ENCODE measurements around the gene NOL4L. TPM values are rescaled to one million over a fixed set of nuclear protein-coding genes. Genes with fewer than 3 reads are reported as not detected.

Gene NOL4L
- total RNA-seq, 1 experiment from 2014 or later: 40.9 TPM

- Histone ChIP-seq H3K27me3 (ENCODE audit: insufficient read depth, low read depth) (no peaks in the 10 kb centered on the region), H2AFZ (no peak overlapping the region), H3K36me3 (ENCODE audit: low read depth) (no peaks in the 10 kb centered on the region), H3K4me1 (replicated peaks; ENCODE audit: insufficient read depth) (0 out of 2 replicates have a peak, but pooled peaks cover 13% of the 10 kb centered on the region), H3K4me2 (no peak overlapping the region), H4K20me1 (ENCODE audit: insufficient read depth) (no peaks in the 10 kb centered on the region), H3K4me3 (no peak overlapping the region), H3K27ac (no peak overlapping the region), H3K9me2 (ENCODE audit: insufficient read depth) (no peaks in the 10 kb centered on the region), H3K79me2 (ENCODE audit: low read depth) (no peaks in the 10 kb centered on the region), H3F3A (ENCODE audit: insufficient read depth, low read depth) (no peaks in the 10 kb centered on the region), H3K9me3 (ENCODE audit: insufficient read depth, low read depth) (no peaks in the 10 kb centered on the region)
- POLR2A ChIA-PET (ENCODE audit: unreplicated experiment): no interaction called here
- intact Hi-C loops (cut with micrococcal nuclease; ENCODE audit: unreplicated experiment): no loop called here
- TF ChIP-seq, protein P1, sequence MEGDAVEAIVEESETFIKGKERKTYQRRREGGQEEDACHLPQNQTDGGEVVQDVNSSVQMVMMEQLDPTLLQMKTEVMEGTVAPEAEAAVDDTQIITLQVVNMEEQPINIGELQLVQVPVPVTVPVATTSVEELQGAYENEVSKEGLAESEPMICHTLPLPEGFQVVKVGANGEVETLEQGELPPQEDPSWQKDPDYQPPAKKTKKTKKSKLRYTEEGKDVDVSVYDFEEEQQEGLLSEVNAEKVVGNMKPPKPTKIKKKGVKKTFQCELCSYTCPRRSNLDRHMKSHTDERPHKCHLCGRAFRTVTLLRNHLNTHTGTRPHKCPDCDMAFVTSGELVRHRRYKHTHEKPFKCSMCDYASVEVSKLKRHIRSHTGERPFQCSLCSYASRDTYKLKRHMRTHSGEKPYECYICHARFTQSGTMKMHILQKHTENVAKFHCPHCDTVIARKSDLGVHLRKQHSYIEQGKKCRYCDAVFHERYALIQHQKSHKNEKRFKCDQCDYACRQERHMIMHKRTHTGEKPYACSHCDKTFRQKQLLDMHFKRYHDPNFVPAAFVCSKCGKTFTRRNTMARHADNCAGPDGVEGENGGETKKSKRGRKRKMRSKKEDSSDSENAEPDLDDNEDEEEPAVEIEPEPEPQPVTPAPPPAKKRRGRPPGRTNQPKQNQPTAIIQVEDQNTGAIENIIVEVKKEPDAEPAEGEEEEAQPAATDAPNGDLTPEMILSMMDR (conservative IDR thresholded peaks at IDR 0.05): no peak
- TF ChIP-seq EZH2 (IDR thresholded peaks at IDR 0.05; ENCODE audit: low read depth): no peak
- CTCF ChIA-PET: no interaction called here
- DNase-seq: no peak
- BruUV-seq (replicated peaks): no TSS peak
Observed at GRCh38 chr20:32632461-32633354, 47.6 kb upstream of the NOL4L start.

DNA sequence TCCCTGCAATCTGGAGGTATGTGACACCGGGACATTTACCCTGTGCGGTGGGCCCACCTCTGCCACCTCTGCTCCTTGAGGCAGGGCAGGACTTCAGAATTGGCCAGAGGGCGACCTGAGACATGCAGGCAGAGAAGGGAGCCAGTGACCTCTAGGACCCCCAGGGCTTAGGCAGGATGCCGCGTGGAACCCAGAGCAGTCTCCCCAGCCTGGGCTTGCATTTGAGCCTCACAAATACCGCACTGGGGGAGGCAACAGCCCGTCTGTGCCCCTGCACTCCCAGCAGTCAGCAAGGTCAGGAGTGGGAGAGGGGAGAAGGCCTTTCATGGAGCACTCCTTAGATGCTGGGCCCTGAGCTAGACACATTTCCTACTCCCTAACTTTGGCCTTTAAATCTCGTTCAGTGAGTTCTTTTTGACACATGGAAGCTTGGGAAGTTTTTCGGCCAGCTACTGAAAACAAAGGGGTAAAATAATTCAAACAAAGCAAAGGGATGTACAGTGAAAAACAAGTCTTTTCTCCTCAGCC is 46.9 kb upstream of the NOL4L start:
- CTCF ChIA-PET: no interaction called here

DNA sequence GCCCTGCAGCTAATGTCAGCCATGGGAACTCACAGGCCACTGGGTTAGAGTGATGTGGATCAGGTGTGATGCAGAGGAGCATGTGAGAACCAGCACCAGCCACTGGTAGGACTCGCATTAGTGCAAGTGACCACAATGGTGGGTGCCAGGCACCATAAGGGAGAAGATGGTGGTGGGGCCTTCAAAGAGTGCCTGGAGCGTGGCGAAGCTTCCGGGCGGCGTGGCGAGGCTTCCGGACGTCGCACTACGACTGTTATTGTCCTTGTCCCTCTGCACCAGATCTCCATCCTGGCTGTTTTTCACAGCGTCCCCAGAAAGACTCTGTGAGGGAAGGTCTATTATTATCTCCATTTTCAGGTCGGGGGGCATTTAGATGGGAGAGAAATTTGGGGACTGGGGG is 44.7 kb upstream of the NOL4L start:
- no peak overlapping the region for H2AFZ ChIP-seq
- no peak overlapping the region for H3K4me2 ChIP-seq
- no peaks in the 10 kb centered on the region for H3K9me3 ChIP-seq (ENCODE audit: insufficient read depth, low read depth)
- no peak for DNase-seq
- no peaks in the 10 kb centered on the region for H3K79me2 ChIP-seq (ENCODE audit: low read depth)
- BruUV-seq (replicated peaks): no TSS peak
- H3K9me2 ChIP-seq (ENCODE audit: insufficient read depth): no peaks in the 10 kb centered on the region
- no peaks in the 10 kb centered on the region for H3F3A ChIP-seq (ENCODE audit: insufficient read depth, low read depth)
- no peak overlapping the region for H3K27ac ChIP-seq
- intact Hi-C loops (cut with micrococcal nuclease; ENCODE audit: unreplicated experiment): loop anchor here (5.0 kb wide), 1 partner anchor 93 kb away; no protein-coding TSS in a partner anchor
- TF ChIP-seq, protein P1 (conservative IDR thresholded peaks at IDR 0.05): no peak
- no peak for TF ChIP-seq EZH2 (IDR thresholded peaks at IDR 0.05; ENCODE audit: low read depth)
- no peaks in the 10 kb centered on the region; the same call in 1 of the 2 replicates for H3K27me3 ChIP-seq (ENCODE audit: insufficient read depth, low read depth)
- H4K20me1 ChIP-seq (ENCODE audit: insufficient read depth): no peaks in the 10 kb centered on the region
- ChIA-PET CTCF (interaction anchor here (1.1 kb wide), 1 partner anchor 23 kb away, joined by 3 read pairs; no protein-coding TSS in a partner anchor), POLR2A (ENCODE audit: unreplicated experiment) (interaction anchor here (0.7 kb wide), 1 partner anchor 27 kb away, joined by 4 read pairs; no protein-coding TSS in a partner anchor)
- H3K36me3 ChIP-seq (ENCODE audit: low read depth): no peaks in the 10 kb centered on the region
- peaks cover 14% of the 10 kb centered on the region; the same call in 1 of the 2 replicates for H3K4me1 ChIP-seq (replicated peaks; ENCODE audit: insufficient read depth)
- H3K4me3 ChIP-seq: no peak overlapping the region

More for the DNA sequence above, 46.9 kb upstream of the NOL4L start:
- Histone ChIP-seq H3F3A (ENCODE audit: insufficient read depth, low read depth) (no peaks in the 10 kb centered on the region), H3K9me2 (ENCODE audit: insufficient read depth) (no peaks in the 10 kb centered on the region), H3K4me2 (no peak overlapping the region), H3K9me3 (ENCODE audit: insufficient read depth, low read depth) (no peaks in the 10 kb centered on the region), H3K4me3 (no peak overlapping the region), H3K27ac (no peak overlapping the region), H2AFZ (no peak overlapping the region), H3K27me3 (ENCODE audit: insufficient read depth, low read depth) (no peaks in the 10 kb centered on the region), H3K36me3 (ENCODE audit: low read depth) (no peaks in the 10 kb centered on the region), H3K79me2 (ENCODE audit: low read depth) (no peaks in the 10 kb centered on the region), H3K4me1 (replicated peaks; ENCODE audit: insufficient read depth) (peaks cover 17% of the 10 kb centered on the region; the same call in 1 of the 2 replicates), H4K20me1 (ENCODE audit: insufficient read depth) (no peaks in the 10 kb centered on the region)
- intact Hi-C loops (cut with micrococcal nuclease; ENCODE audit: unreplicated experiment): no loop called here
- TF ChIP-seq, protein P1 (conservative IDR thresholded peaks at IDR 0.05): no peak
- TF ChIP-seq EZH2 (IDR thresholded peaks at IDR 0.05; ENCODE audit: low read depth): no peak
- POLR2A ChIA-PET (ENCODE audit: unreplicated experiment): no interaction called here
- DNase-seq: no peak
- BruUV-seq (replicated peaks): no TSS peak
